Esophagus (tissue), 2 donors: Measurements from ENCODE around the gene ARHGAP10. TPM values are rescaled to one million over a fixed set of nuclear protein-coding genes. Genes with fewer than 3 reads are reported as not detected.
"Not testable (repeated sequence)": the region's sequence is repeated elsewhere in the genome, so short reads cannot be mapped to it uniquely, and the experiment has no call there.

Experiments used
- H3K27ac ChIP-seq, 2 donors: one replicate each; pipeline ENCODE4 v1.5.1; 2013; ENCODE audit warnings: low read depth in 2 of 2, mild to moderate bottlenecking in 2 of 2, inconsistent platforms in 1 of 2, low read length in 1 of 2, moderate library complexity in 1 of 2
- H3K27me3 ChIP-seq, 2 donors: one replicate each; pipeline ENCODE4 v1.6.1; 2013; ENCODE audit warnings: low read length in 2 of 2, control low read depth in 1 of 2, mild to moderate bottlenecking in 1 of 2; ENCODE audit not compliant: insufficient read depth in 2 of 2, control insufficient read depth in 1 of 2
- H3K36me3 ChIP-seq, 2 donors: one replicate each; pipeline ENCODE4 v1.6.1; 2013; ENCODE audit warnings: low read length in 1 of 2; ENCODE audit not compliant: control insufficient read depth in 2 of 2, insufficient read depth in 2 of 2
- H3K4me1 ChIP-seq, 2 donors: one replicate each; pipeline ENCODE4 v1.6.1; 2013; ENCODE audit warnings: low read length in 1 of 2; ENCODE audit not compliant: control insufficient read depth in 2 of 2, insufficient read depth in 2 of 2
- H3K4me3 ChIP-seq, 2 donors: one replicate each; pipeline ENCODE4 v1.5.1; 2013; ENCODE audit warnings: low read length in 2 of 2, mild to moderate bottlenecking in 2 of 2, low read depth in 1 of 2, moderate library complexity in 1 of 2
- H3K9me3 ChIP-seq, 2 donors: one replicate each; pipeline ENCODE4 v1.6.1; 2013; ENCODE audit warnings: mild to moderate bottlenecking in 2 of 2, low read depth in 1 of 2, low read length in 1 of 2, moderate library complexity in 1 of 2; ENCODE audit not compliant: control insufficient read depth in 2 of 2, insufficient read depth in 1 of 2
- WGBS, 2 donors: extraction: QIAGEN DNeasy Blood & Tissue Kit; methylation state at CpG; one replicate each; pipeline ENCODE4 v1.1.7; 2013; 5-methylcytosine and 5-hydroxymethylcytosine counted together
- polyA plus RNA-seq, 2 donors: library from polyadenylated mRNA; stranded (reverse); fragments of 200-250 nt; gene quantifications; one replicate each; pipeline ENCODE4 v1.2.3, GENCODE V29; 2013
- donor health status: healthy with polysubstance abuse.
- donor health status: Bipolar disorder and iron deficiency.

ARHGAP10 gene
- polyA plus RNA-seq, 2 donors = 31.2 to 53.9 TPM

DNA sequence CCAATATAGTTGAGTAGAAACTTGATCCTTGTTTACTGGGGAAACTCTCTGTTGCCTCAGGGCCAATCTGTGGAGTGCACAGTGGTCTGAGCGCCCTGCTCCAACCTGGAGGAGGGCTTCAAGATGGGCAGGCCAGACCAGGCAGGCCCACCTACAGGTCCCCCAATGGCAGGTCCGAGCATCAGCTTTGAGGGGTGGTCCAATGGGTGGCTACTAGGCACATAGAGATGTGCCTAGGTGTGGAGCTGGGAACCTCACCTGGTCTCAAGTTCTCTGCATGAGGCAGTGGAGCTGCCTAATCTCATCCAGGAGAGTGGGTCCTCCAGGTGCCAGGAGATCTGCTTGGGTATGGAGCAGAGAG lies 252.9 kb downstream of the ARHGAP10 start:
- H3K27ac ChIP-seq = no peak overlapping the region
- no peak overlapping the region for H3K4me3 ChIP-seq
- H3K4me1 ChIP-seq = no peaks in the 10 kb centered on the region
- 94 to 100% methylated on average over 2 of the region's 2 CpGs for WGBS, 2 donors
- H3K27me3 ChIP-seq = no peaks in the 10 kb centered on the region
- no peaks in the 10 kb centered on the region for H3K9me3 ChIP-seq
- no peaks in the 10 kb centered on the region for H3K36me3 ChIP-seq

DNA sequence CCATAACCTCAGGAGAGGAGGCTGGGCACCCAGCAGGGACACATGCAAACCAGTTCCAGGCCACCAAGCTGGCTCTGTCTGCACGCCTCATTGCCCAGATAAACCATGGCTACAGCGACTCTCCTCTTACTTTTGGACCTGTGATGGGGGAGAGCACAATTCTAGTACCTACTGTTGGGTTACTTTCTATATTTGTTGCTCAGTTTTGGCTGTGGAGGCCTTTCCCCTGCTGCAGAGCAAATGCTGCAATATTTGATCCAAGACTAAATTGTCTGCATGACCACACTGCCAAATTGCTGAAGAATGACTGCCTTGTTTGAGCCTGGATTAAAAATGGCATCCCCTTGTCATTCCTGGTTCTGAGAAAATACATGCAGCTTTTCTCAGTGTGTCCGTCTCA lies 253.5 kb downstream of the ARHGAP10 start:
- WGBS, 2 donors = 83 to 90% methylated on average over 3 of the region's 3 CpGs
- H3K27me3 ChIP-seq = no peaks in the 10 kb centered on the region
- H3K27ac ChIP-seq = no peak overlapping the region
- H3K4me3 ChIP-seq = no peak overlapping the region
- H3K9me3 ChIP-seq = no peaks in the 10 kb centered on the region
- peaks cover 0 to 4% of the 10 kb centered on the region in 2 donors for H3K36me3 ChIP-seq
- no peaks in the 10 kb centered on the region for H3K4me1 ChIP-seq

DNA sequence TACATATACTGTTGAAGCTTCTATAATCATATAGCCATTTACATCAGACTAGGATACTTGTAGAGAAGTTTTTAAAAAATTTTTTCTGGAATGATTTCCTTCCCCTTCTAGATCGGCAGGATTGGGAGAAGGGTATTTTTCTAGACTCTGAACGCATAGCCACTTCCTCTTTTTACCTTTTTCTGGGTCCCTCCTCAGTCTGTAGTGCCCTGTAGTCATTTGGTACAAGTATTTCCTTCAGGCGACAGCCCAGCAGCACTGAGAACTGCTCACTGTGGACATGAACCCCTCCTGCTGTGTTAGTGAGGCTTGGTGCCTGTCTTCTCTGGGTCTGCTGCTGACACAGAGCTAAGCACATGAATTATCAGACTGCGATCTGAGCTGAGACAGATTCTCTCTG lies 255.4 kb downstream of the ARHGAP10 start:
- 85 to 86% methylated on average over 4 of the region's 4 CpGs for WGBS, 2 donors
- Histone ChIP-seq H3K4me3 (no peak overlapping the region), H3K4me1 (no peaks in the 10 kb centered on the region), H3K9me3 (no peaks in the 10 kb centered on the region), H3K27ac (no peak overlapping the region), H3K36me3 (peaks cover 0 to 4% of the 10 kb centered on the region in 2 donors), H3K27me3 (no peaks in the 10 kb centered on the region)

DNA sequence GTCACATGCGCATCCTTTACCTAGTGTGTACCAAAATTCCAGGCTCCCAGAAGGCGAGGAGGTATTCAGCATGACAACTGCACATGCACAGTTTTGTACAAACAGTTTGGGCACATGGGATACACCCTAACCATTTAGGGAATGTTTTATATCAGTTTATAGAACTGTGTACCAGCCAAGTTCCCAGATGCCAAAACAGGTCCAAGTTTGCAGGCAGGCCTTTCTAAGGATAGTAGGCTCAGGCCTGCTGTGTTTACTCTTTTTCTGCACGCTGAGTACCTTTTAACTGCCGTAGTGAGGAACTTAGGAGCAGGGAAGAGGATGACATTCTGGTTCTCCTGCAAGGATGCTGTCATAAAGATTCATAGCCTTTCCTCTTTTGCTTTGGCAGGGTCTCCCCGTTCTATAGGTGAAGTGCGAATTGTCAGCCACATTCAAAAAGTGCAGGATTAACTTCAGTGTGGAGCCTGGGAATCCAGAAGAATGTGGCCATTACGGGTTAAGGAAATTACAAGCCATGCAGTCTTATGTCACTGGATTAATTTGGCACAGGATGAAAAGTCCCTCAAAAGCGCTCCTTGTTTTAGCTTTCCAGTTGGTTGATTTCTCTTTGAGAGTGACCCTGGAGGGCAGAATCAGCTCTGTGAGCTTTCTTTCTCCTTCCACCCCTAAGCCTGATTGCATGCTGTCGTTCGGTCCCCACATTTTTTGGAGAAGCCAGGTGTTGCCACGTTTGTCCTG lies 259.8 kb downstream of the ARHGAP10 start:
- 59 to 74% methylated on average over 11 of the region's 11 CpGs for WGBS, 2 donors
- Histone ChIP-seq H3K27ac (no peak overlapping the region), H3K4me3 (no peak overlapping the region), H3K9me3 (no peaks in the 10 kb centered on the region), H3K27me3 (no peaks in the 10 kb centered on the region), H3K4me1 (peaks cover 0 to 2% of the 10 kb centered on the region in 2 donors), H3K36me3 (peaks cover 0 to 4% of the 10 kb centered on the region in 2 donors)

DNA sequence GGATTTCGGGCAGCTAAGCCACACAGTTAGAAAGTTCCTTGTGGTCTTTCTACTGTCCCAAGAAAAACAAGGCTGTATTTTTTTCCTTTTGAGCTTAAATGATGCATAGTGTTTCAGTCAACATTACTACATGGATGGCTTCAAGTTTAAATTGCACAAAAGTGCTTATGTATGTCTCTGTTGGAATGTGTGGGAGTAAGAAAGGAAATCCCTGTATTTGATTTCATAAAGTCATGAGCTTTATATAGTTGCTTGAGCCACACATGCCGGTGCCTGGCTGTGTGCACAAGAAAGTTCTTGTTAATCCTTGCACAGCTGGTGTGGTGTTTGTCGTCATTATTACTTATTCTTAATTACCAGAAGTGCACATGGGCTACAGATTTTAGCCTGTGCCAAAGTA lies 262.2 kb downstream of the ARHGAP10 start:
- Histone ChIP-seq H3K9me3 (no peaks in the 10 kb centered on the region), H3K27ac (no peak overlapping the region), H3K27me3 (no peaks in the 10 kb centered on the region), H3K36me3 (peaks cover 0 to 4% of the 10 kb centered on the region in 2 donors), H3K4me3 (no peak overlapping the region), H3K4me1 (peaks cover 0 to 2% of the 10 kb centered on the region in 2 donors)
- 30 to 56% methylated on average over 3 of the region's 3 CpGs for WGBS, 2 donors

DNA sequence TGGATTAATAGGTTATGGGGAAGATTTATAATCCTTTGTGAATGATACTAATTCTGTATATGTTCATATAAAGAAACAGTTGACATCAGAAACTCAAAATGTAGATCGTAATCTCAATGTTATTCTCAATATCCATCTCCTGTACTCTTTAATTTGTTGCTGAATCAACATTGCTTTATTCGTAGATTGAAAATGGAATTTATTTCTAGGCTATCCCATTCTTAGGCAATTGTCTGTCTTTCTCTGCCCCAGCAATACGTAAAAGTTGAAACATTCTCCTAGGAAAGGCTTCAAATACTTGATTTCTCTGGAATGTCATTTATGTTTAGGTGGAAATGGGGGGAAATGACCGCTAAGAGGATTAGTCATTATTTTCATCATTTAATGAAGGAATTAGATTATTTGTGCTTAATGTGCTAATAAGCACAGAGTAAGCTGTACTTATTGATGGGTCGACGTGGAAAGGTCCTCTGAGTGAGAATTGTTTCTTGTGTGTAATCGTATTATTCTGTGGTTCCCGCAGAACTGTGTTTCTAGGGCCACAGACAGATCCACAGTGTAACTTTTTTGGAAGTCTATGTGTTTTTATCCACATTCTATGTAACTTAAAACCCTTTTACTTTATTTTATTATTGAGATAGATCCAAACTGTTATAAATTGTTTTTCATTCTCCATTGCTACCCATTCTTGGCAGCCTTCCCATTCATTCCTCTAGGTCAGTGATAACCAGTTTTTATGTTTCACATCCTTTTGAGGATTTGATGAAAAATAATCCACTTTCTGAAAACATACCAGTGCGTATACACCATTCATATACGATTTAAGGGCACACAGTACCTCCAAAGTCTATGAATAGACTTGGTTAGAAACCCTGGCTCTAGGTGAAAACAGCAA lies 262.9 kb downstream of the ARHGAP10 start:
- Histone ChIP-seq H3K4me1 (peaks cover 0 to 2% of the 10 kb centered on the region in 2 donors), H3K4me3 (no peak overlapping the region), H3K27ac (no peak overlapping the region), H3K27me3 (no peaks in the 10 kb centered on the region), H3K36me3 (peaks cover 2 to 4% of the 10 kb centered on the region in 2 donors), H3K9me3 (peaks cover 2 to 5% of the 10 kb centered on the region in 2 donors)
- WGBS, 2 donors = 81 to 83% methylated on average over 10 of the region's 10 CpGs

- peaks cover 0 to 2% of the 10 kb centered on the region in 2 donors for H3K36me3 ChIP-seq
- H3K4me3 ChIP-seq = no peak overlapping the region
- H3K27me3 ChIP-seq = no peaks in the 10 kb centered on the region
- peaks cover 0 to 2% of the 10 kb centered on the region in 2 donors for H3K4me1 ChIP-seq
- no peak overlapping the region for H3K27ac ChIP-seq
- 77 to 79% methylated on average over 3 of the region's 3 CpGs for WGBS, 2 donors
- peaks cover 2 to 5% of the 10 kb centered on the region in 2 donors for H3K9me3 ChIP-seq
These were observed 265.0 kb downstream of the ARHGAP10 start for GRCh38 chr4:147996859-147997258.

GRCh38 chr4:148000038-148000437 lies 268.1 kb downstream of the ARHGAP10 start:
- H3K4me1 ChIP-seq, H3K27me3 ChIP-seq, H3K36me3 ChIP-seq, H3K9me3 ChIP-seq, H3K27ac ChIP-seq, H3K4me3 ChIP-seq: not testable (repeated sequence)
- 100% methylated on average over 1 of the region's 1 CpG for WGBS, 2 donors

GRCh38 chr4:148004228-148004857 lies 272.5 kb downstream of the ARHGAP10 start:
- no peaks in the 10 kb centered on the region for H3K27me3 ChIP-seq
- H3K9me3 ChIP-seq = peaks cover under 1 to 3% of the 10 kb centered on the region in 2 donors
- H3K36me3 ChIP-seq = peaks cover 0 to under 1% of the 10 kb centered on the region in 2 donors
- H3K4me1 ChIP-seq = peaks cover 2% of the 10 kb centered on the region in 2 donors
- 54 to 67% methylated on average over 6 of the region's 6 CpGs for WGBS, 2 donors
- H3K4me3 ChIP-seq = no peak overlapping the region
- no peak overlapping the region for H3K27ac ChIP-seq
